HFF-Myc (cell line): ENCODE data around the gene SHMT2.
A peak's percentile ranks its signal among the peaks of the same experiment; 100 is the strongest.

Experiments used
- DNase-seq: peaks from one replicate; pipeline ENCODE4 v3.0.0-alpha.2; 2011; ENCODE audit warnings: low read depth; ENCODE audit errors: extremely low read depth
- H3K4me3 ChIP-seq: replicated peaks from 2 replicates; pipeline ENCODE4 v1.5.1; 2011; ENCODE audit warnings: low read depth, mild to moderate bottlenecking, control low read depth, low read length
- TF ChIP-seq, protein P1 (sequence below): IDR thresholded peaks from 2 replicates; pipeline ENCODE4 v1.5.1; 2012; ENCODE audit warnings: mild to moderate bottlenecking, low read depth, low read length, control low read depth; ENCODE audit errors: missing control alignments

SHMT2 gene

GRCh38 chr12:57229634-57230380 lies at the start of gene SHMT2:
Gene SHMT2, plus strand, starts transcription at chr12:57229711. Its CDS starts 68 bp downstream, at chr12:57229779.
- peak within 1 kb of the TSS; percentile 99 for H3K4me3 ChIP-seq
- DNase-seq: peak; percentile 94
- TF ChIP-seq, protein P1, sequence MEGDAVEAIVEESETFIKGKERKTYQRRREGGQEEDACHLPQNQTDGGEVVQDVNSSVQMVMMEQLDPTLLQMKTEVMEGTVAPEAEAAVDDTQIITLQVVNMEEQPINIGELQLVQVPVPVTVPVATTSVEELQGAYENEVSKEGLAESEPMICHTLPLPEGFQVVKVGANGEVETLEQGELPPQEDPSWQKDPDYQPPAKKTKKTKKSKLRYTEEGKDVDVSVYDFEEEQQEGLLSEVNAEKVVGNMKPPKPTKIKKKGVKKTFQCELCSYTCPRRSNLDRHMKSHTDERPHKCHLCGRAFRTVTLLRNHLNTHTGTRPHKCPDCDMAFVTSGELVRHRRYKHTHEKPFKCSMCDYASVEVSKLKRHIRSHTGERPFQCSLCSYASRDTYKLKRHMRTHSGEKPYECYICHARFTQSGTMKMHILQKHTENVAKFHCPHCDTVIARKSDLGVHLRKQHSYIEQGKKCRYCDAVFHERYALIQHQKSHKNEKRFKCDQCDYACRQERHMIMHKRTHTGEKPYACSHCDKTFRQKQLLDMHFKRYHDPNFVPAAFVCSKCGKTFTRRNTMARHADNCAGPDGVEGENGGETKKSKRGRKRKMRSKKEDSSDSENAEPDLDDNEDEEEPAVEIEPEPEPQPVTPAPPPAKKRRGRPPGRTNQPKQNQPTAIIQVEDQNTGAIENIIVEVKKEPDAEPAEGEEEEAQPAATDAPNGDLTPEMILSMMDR: no peak

- H3K4me3 ChIP-seq: no peak overlapping the region
- DNase-seq: no peak
- TF ChIP-seq, protein P1: no peak
These were observed 49.1 kb upstream of the SHMT2 start for GRCh38 chr12:57180321-57180989.

GRCh38 chr12:57181072-57181471 lies 48.4 kb upstream of the SHMT2 start:
- TF ChIP-seq, protein P1: no peak
- no peak for DNase-seq
- no peak overlapping the region for H3K4me3 ChIP-seq

DNA sequence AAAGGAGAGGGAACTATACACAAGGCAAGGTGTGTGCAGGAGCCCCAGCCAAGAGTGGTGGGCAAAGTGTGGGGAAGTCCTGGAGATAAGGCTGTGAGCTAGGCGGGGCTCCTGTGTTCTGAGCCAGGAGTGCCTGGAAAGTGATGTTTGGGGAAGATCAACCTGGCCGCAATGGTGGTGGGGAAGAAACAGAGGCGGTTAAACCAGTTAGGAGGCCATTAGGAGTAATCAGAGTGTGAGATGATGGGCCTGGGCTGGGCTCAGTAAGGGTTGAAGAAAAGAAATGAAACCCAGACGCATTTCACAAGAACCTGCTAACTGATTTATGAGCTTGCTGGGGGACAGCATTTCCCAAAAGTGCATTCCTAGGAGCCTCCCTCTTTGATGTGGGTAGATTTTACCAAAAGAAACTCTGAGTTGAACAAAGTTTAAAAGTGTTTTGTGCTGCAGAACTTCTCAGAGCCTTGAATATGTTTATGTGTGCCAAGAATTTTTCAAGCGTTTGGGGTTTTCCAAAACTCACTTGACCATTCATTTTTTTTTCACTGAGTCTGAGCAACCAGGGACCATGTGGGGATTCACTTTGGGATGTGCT lies 47.9 kb upstream of the SHMT2 start:
- H3K4me3 ChIP-seq: no peak overlapping the region
- no peak for DNase-seq
- TF ChIP-seq, protein P1: no peak

GRCh38 chr12:57182918-57183575 lies 46.5 kb upstream of the SHMT2 start:
- no peak overlapping the region for H3K4me3 ChIP-seq
- TF ChIP-seq, protein P1: peak; percentile 93
- peak; percentile 37 for DNase-seq

GRCh38 chr12:57183939-57184725 lies 45.4 kb upstream of the SHMT2 start:
- no peak for DNase-seq
- no peak overlapping the region for H3K4me3 ChIP-seq
- TF ChIP-seq, protein P1: no peak
